Measurements from ENCODE around the gene ZBTB12.

The ZBTB12 gene

DNA sequence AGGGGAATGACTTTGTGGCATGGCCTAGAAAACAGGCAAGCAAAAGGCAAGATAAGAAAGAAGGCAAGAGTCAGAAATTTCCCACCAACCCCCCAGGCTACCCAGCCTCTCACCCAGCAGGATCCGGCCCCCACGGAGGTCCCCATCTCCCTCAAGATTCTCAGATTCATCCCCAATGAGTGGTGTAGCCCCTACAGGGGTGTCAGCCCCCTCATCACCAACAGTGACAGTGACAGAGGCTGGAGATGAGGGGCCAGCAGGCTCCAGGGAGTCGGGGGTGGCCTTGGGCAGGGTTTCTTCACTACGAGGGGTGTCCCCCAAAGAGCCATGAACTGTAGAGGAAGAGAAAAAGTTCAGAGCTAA lies 5.4 kb downstream of the ZBTB12 start:
- TF ChIP-seq, protein P1, sequence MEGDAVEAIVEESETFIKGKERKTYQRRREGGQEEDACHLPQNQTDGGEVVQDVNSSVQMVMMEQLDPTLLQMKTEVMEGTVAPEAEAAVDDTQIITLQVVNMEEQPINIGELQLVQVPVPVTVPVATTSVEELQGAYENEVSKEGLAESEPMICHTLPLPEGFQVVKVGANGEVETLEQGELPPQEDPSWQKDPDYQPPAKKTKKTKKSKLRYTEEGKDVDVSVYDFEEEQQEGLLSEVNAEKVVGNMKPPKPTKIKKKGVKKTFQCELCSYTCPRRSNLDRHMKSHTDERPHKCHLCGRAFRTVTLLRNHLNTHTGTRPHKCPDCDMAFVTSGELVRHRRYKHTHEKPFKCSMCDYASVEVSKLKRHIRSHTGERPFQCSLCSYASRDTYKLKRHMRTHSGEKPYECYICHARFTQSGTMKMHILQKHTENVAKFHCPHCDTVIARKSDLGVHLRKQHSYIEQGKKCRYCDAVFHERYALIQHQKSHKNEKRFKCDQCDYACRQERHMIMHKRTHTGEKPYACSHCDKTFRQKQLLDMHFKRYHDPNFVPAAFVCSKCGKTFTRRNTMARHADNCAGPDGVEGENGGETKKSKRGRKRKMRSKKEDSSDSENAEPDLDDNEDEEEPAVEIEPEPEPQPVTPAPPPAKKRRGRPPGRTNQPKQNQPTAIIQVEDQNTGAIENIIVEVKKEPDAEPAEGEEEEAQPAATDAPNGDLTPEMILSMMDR (IDR thresholded peaks at IDR 0.05; ENCODE audit: low read depth, low read length): no peak
- H3K4me3 ChIP-seq (ENCODE audit: low read depth, low read length): peak overlapping the region; percentile 75

DNA sequence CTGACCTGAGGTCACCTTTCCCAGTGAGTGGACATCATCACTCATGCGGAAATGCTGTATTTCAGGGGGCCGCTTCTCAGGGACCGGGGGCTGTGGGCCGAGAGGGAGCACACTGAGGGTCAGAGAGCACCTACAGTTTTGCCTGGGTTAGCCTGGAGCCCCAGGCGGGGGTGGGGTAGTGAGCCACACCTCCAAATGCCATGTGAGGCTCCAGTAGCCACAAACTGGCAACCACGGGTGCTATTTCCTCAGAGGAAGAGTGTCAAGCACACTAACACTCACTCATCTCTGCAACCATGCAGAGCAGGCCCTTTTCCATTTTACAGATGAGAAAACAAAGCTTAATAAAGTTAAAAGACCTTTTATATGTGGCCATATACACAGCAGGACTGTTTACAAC lies 9.1 kb downstream of the ZBTB12 start:
- no peak overlapping the region for H3K4me3 ChIP-seq (ENCODE audit: low read depth, low read length)
- TF ChIP-seq, protein P1 (IDR thresholded peaks at IDR 0.05; ENCODE audit: low read depth, low read length): no peak

DNA sequence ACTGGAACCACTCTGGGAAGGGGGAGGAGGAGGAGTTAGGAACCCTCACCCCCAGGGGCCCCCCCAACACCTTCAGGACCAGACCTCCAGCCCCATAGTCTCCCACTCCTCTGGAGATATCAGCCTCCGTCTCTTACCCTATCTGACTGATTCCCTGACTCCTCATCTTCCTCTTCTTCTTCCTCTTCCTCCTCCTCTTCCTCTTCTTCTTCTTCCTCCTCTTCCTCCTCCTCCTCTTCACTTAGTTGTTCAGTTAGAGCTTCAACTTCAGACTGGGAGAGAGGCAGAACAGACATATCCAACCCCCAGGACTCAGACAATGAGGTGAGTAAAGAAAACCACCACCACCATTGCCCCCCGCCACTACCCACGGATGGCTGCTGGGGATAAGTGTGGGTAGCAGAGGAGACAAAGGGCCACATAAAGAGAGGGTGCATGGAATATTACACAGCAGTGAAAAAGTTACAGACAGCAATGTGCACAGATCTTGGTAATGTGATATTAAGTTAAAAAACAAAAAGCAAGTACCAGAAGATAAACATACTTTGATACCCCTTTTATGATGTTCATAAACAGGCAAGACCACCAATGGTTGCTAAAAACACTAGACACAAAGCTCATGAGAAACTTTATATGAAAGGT lies 12.4 kb downstream of the ZBTB12 start:
- TF ChIP-seq, protein P1 (IDR thresholded peaks at IDR 0.05; ENCODE audit: low read depth, low read length): no peak

DNA sequence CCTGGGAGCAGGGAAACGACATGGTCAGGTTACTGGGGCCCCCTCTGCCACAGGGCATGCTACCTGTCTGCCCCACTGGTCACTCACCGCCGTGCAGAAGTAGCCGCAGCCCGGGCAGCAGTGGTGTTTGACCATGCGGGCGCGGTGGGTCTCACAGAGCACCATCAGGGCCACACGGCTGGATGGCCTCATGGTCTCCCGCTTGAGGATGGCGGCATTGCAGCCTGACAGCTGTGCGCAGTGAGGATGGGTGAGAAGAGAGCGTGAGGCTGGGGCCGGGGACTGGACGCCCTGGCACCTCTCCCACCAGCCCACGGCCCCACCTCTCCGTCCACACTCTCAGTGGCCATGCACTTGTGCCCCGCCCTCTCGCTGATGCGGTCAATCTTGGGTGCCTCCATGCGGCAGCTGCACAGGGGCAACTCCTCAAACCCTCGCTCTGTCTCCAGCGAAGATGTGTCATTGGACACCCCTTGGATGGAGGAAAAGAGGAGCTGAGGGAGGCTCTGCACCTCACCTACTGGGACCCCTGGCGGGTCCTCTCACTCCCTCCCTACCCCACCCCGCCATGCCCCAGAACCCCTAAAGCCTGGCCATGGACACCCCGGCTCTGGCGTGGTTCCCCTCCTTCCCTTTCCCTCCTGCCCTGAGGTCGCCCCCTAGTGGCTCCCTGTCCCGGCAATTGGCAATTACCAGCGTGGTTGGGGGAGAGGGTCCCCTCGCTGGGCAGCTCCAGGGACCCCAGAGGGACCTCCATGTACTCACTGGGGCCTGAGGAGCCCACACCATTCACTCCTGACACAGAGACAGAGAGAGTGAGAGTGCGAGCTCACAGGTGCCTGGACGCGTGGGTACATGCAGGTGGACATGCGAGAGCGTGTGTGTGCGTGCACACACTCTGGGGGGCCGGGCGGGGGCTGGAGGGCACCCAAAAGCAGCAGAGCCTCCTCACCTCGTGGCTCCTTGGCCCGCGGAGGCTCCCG lies 13.3 kb downstream of the ZBTB12 start:
- H3K4me3 ChIP-seq (ENCODE audit: low read depth, low read length): no peak overlapping the region
- TF ChIP-seq, protein P1 (IDR thresholded peaks at IDR 0.05; ENCODE audit: low read depth, low read length): peak; percentile 68

More for the DNA sequence above, 12.4 kb downstream of the ZBTB12 start:
- H3K4me3 ChIP-seq (ENCODE audit: low read depth, low read length): no peak overlapping the region

DNA sequence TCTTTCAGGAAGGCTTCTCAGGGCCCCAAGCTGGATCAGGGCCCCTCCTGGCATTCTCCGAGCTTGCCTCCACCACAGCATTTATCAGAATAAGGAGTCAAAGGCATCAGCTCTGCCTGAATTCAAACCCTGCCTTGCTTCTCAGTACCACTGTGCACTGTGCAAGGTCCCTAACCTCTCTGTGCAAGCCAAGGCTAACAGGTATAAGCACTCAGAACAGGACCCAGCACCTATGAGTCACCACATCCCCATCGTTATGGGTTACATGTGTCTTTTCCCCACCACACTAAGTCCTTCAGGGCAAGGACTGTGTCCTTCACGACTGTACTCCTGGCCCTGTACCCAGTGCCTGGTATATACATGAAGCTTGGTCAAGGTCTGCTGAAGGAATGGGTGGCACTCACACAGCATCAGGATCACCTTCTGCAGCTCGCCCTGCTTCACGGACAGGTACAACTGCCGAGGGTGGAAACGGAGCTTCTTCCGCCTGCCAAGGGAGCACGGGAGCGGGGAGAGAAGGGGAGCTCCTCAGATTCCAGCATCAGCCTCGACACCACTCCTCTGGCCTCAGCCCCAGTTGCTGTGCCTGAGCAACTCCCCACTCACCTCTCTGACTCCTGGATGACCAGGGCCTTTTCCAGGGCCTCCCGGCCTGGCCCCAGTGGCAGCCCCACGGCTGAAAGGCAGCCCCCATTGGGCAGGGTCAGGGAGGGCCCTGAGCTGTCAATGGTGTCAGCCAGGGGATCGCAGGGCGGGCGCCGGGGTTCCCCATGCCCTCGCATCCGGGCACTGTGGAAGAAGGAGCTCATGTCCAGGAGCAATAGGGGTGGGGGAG lies 14.5 kb downstream of the ZBTB12 start:
- TF ChIP-seq, protein P1 (IDR thresholded peaks at IDR 0.05; ENCODE audit: low read depth, low read length): no peak
- no peak overlapping the region for H3K4me3 ChIP-seq (ENCODE audit: low read depth, low read length)

DNA sequence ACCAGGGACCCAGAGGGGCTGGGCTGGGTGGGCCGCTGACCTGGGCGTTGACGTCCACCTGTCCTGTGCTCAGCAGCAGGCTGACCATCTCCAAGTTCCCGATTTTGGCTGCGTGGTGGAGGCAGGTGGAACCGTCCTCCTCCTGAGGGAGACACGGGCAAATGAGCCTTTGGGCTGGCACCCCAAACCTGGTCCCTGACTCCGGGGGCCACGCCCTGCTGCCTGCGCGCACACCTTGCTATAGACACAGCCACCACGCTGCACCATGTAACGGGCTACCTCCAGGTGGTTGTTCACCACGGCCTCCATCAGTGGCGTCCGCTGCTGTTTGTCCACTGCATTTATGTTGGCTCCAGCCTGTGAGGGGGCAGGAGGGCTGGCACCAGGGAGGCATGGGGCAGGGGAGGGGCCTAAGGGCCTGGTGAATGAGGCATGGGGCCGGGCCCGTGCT lies 15.3 kb downstream of the ZBTB12 start:
- TF ChIP-seq, protein P1 (IDR thresholded peaks at IDR 0.05; ENCODE audit: low read depth, low read length): no peak
- H3K4me3 ChIP-seq (ENCODE audit: low read depth, low read length): no peak overlapping the region
